HL-60 (cell line): ENCODE data around the gene PTH2.
"Not testable (repeated sequence)": the region's sequence is repeated elsewhere in the genome, so short reads cannot be mapped to it uniquely, and the experiment has no call there.

Experiments
- DNase-seq, 2 experiments: peaks; one replicate each; pipeline ENCODE4 v3.0.0-alpha.2; 2010 to 2020; ENCODE audit warnings: low read depth in 1 of 2, low spot score in 1 of 2
- H3K27ac ChIP-seq: fragments of 250-450 bp; sonication (Bioruptor Pico); replicated peaks from 2 replicates; pipeline ENCODE4 v1.5.1; 2020; ENCODE audit warnings: mild to moderate bottlenecking, moderate library complexity
- H3K27me3 ChIP-seq: fragments of 250-450 bp; sonication (Bioruptor Pico); 2 replicates; pipeline ENCODE4 v1.5.1; 2021; ENCODE audit warnings: mild to moderate bottlenecking, moderate library complexity; ENCODE audit not compliant: insufficient read depth, poor library complexity, severe bottlenecking
- H3K4me3 ChIP-seq: replicated peaks from 2 replicates; pipeline ENCODE4 v1.5.1; 2011; ENCODE audit warnings: mild to moderate bottlenecking, control low read depth, low read length; ENCODE audit not compliant: insufficient read depth
- CTCF ChIP-seq: IDR thresholded peaks from one replicate; pipeline ENCODE4 v1.5.1; 2011; ENCODE audit warnings: low read length, control low read depth, inconsistent platforms; ENCODE audit not compliant: insufficient read depth
- GABPA ChIP-seq: IDR thresholded peaks from 2 replicates; pipeline ENCODE4 v1.6.1; 2012; ENCODE audit warnings: low read depth
- POLR2AphosphoS5 ChIP-seq: IDR thresholded peaks from 2 replicates; pipeline ENCODE4 v1.6.1; 2012; ENCODE audit warnings: low read depth
- REST ChIP-seq: IDR thresholded peaks from 2 replicates; pipeline ENCODE4 v1.6.1; 2012; ENCODE audit warnings: low read depth; ENCODE audit not compliant: insufficient replicate concordance
- SPI1 ChIP-seq: IDR thresholded peaks from 2 replicates; pipeline ENCODE4 v1.6.1; 2012; ENCODE audit warnings: low read depth, mild to moderate bottlenecking, borderline replicate concordance

PTH2 gene

GRCh38 chr19:49465371-49465770, 42.1 kb upstream of the PTH2 start:
- DNase-seq, result no peak

GRCh38 chr19:49463960-49464740, 40.9 kb upstream of the PTH2 start:
- Histone ChIP-seq H3K27me3 (no peaks in the 10 kb centered on the region), H3K4me3 (no peak overlapping the region), H3K27ac (no peak overlapping the region)
- TF ChIP-seq CTCF, result no peak
- no peak for DNase-seq

More at GRCh38 chr19:49465371-49465770, 42.1 kb upstream of the PTH2 start:
- no peaks in the 10 kb centered on the region for H3K27me3 ChIP-seq
- H3K4me3 ChIP-seq, result no peak overlapping the region
- TF ChIP-seq CTCF, result no peak
- no peak for TF ChIP-seq SPI1
- no peak for TF ChIP-seq POLR2AphosphoS5
- TF ChIP-seq GABPA, result no peak
- TF ChIP-seq REST, result no peak
- H3K27ac ChIP-seq, result no peak overlapping the region

- H3K27ac ChIP-seq, result no peak overlapping the region
- no peak overlapping the region for H3K4me3 ChIP-seq
- TF ChIP-seq POLR2AphosphoS5, result no peak
- no peak for TF ChIP-seq REST
- DNase-seq, result no peak
- H3K27me3 ChIP-seq, result no peaks in the 10 kb centered on the region
Measured at GRCh38 chr19:49462492-49462891, 39.3 kb upstream of the PTH2 start.

GRCh38 chr19:49461656-49462055, 38.4 kb upstream of the PTH2 start:
- H3K27me3 ChIP-seq, result no peaks in the 10 kb centered on the region
- no peak overlapping the region for H3K27ac ChIP-seq
- DNase-seq, result no peak
- TF ChIP-seq POLR2AphosphoS5, result no peak
- no peak for TF ChIP-seq SPI1
- TF ChIP-seq CTCF, result no peak
- no peak for TF ChIP-seq GABPA
- TF ChIP-seq REST, result no peak
- no peak overlapping the region for H3K4me3 ChIP-seq

DNA sequence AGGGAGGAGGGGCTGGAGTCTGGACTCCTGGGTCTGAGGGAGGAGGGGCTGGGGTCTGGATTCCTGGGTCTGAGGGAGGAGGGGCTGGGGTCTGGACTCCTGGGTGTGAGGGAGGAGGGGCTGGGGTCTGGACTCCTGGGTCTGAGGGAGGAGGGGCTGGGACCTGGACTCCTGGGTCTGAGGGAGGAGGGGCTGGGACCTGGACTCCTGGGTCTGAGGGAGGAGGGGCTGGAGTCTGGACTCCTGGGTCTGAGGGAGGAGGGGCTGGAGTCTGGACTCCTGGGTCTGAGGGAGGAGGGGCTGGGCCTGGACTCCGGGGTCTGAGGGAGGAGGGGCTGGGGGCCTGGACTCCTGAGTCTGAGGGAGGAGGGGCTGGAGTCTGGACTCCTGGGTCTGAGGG, 37.9 kb upstream of the PTH2 start:
- H3K4me3 ChIP-seq, H3K27me3 ChIP-seq, DNase-seq, H3K27ac ChIP-seq: not testable (repeated sequence)
